Measurements from ENCODE around the gene MED13L. TPM values are rescaled to one million over a fixed set of nuclear protein-coding genes. Genes with fewer than 3 reads are reported as not detected.

The MED13L gene
- total and polyA plus RNA-seq, 2 donors (not counting 1 experiment from before 2014, with no cell fraction given) = 20.3 to 207 TPM

- H3K79me2 ChIP-seq (ENCODE audit: control insufficient read depth, insufficient read depth, low read length) = peaks cover 44% of the 10 kb centered on the region
- no peaks in the 10 kb centered on the region for H3K27me3 Mint-ChIP-seq
- peaks cover 19 to 69% of the 10 kb centered on the region in 2 experiments for H3K36me3 ChIP-seq (replicated peaks in 1 of 2; ENCODE audit: control extremely low read depth in 1 of 2, control insufficient read depth in 1 of 2, extremely low read depth in 1 of 2, insufficient read depth in 2 of 2, low read length in 1 of 2)
- peaks cover 23% of the 10 kb centered on the region for H3K4me1 Mint-ChIP-seq
- no peak overlapping the region for H3K4me2 ChIP-seq (replicated peaks; ENCODE audit: low read depth, low read length, poor library complexity, severe bottlenecking)
- CTCF ChIA-PET = interaction anchor here (1.0 to 1.6 kb wide), 4 partner anchors 10 to 715 kb away, joined by 3 to 8 read pairs (median 4); no protein-coding TSS in a partner anchor
- no peak overlapping the region for H3K27ac ChIP-seq (ENCODE audit: low read length in 2 of 2)
- no peaks in the 10 kb centered on the region for H3K9me3 ChIP-seq (ENCODE audit: control extremely low read depth in 1 of 3, control insufficient read depth in 2 of 3, insufficient read depth in 1 of 3, low read length in 2 of 3)
- no peak overlapping the region for H3K27ac Mint-ChIP-seq
- ATAC-seq (ENCODE audit: low read depth) = no peak
- H4K20me1 ChIP-seq (ENCODE audit: control insufficient read depth, insufficient read depth, low read length, poor library complexity, severe bottlenecking) = peaks cover 32% of the 10 kb centered on the region
- no peak overlapping the region for H3K9ac ChIP-seq (ENCODE audit: low read length)
- POLR2A ChIA-PET = no interaction called here
- H3K4me3 Mint-ChIP-seq = no peak overlapping the region
- no peak overlapping the region for H2AFZ ChIP-seq (ENCODE audit: insufficient read depth, low read depth, low read length, poor library complexity, severe bottlenecking)
- H3K4me3 ChIP-seq (ENCODE audit: control extremely low read depth in 1 of 5, extremely low read depth in 1 of 5, insufficient read depth in 1 of 5, low read depth in 2 of 5, low read length in 4 of 5) = no peak overlapping the region
- H3K27me3 ChIP-seq (replicated peaks in 1 of 4; ENCODE audit: control extremely low read depth in 1 of 4, control insufficient read depth in 3 of 4, insufficient read depth in 4 of 4, low read length in 3 of 4) = no peaks in the 10 kb centered on the region
- intact Hi-C loops (cut with micrococcal nuclease) = no loop called here
- 86% methylated on average over 1 of the region's 2 CpGs for WGBS (ENCODE audit: insufficient coverage)
- peaks cover 19 to 20% of the 10 kb centered on the region in 2 donors for H3K4me1 ChIP-seq (ENCODE audit: control insufficient read depth in 2 of 2, insufficient read depth in 2 of 2, low read length in 2 of 2)
- TF ChIP-seq, protein P1, sequence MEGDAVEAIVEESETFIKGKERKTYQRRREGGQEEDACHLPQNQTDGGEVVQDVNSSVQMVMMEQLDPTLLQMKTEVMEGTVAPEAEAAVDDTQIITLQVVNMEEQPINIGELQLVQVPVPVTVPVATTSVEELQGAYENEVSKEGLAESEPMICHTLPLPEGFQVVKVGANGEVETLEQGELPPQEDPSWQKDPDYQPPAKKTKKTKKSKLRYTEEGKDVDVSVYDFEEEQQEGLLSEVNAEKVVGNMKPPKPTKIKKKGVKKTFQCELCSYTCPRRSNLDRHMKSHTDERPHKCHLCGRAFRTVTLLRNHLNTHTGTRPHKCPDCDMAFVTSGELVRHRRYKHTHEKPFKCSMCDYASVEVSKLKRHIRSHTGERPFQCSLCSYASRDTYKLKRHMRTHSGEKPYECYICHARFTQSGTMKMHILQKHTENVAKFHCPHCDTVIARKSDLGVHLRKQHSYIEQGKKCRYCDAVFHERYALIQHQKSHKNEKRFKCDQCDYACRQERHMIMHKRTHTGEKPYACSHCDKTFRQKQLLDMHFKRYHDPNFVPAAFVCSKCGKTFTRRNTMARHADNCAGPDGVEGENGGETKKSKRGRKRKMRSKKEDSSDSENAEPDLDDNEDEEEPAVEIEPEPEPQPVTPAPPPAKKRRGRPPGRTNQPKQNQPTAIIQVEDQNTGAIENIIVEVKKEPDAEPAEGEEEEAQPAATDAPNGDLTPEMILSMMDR (IDR thresholded peaks at IDR 0.05) = no peak
- TF ChIP-seq EZH2 (IDR thresholded peaks at IDR 0.05; ENCODE audit: borderline replicate concordance, insufficient read depth, low read depth, low read length, poor library complexity, severe bottlenecking) = no peak
- no peak for DNase-seq
- no peaks in the 10 kb centered on the region for H3K9me3 Mint-ChIP-seq (ENCODE audit: insufficient read depth)
Measured at GRCh38 chr12:115993737-115994136, 283.8 kb downstream of the MED13L start.

- Histone ChIP-seq H3K4me2 (replicated peaks; ENCODE audit: low read depth, low read length, poor library complexity, severe bottlenecking) (no peak overlapping the region), H3K9me3 (ENCODE audit: control extremely low read depth in 1 of 3, control insufficient read depth in 2 of 3, insufficient read depth in 1 of 3, low read length in 2 of 3) (no peaks in the 10 kb centered on the region), H2AFZ (ENCODE audit: insufficient read depth, low read depth, low read length, poor library complexity, severe bottlenecking) (no peak overlapping the region), H3K27ac (ENCODE audit: low read length in 2 of 2) (no peak overlapping the region), H4K20me1 (ENCODE audit: control insufficient read depth, insufficient read depth, low read length, poor library complexity, severe bottlenecking) (peaks cover 22% of the 10 kb centered on the region), H3K4me1 (ENCODE audit: control insufficient read depth in 2 of 2, insufficient read depth in 2 of 2, low read length in 2 of 2) (peaks cover 18 to 19% of the 10 kb centered on the region in 2 donors), H3K79me2 (ENCODE audit: control insufficient read depth, insufficient read depth, low read length) (peaks cover 31% of the 10 kb centered on the region), H3K27me3 (replicated peaks in 1 of 4; ENCODE audit: control extremely low read depth in 1 of 4, control insufficient read depth in 3 of 4, insufficient read depth in 4 of 4, low read length in 3 of 4) (no peaks in the 10 kb centered on the region), H3K36me3 (replicated peaks in 1 of 2; ENCODE audit: control extremely low read depth in 1 of 2, control insufficient read depth in 1 of 2, extremely low read depth in 1 of 2, insufficient read depth in 2 of 2, low read length in 1 of 2) (peaks cover 28 to 69% of the 10 kb centered on the region in 2 experiments), H3K9ac (ENCODE audit: low read length) (no peak overlapping the region), H3K4me3 (ENCODE audit: control extremely low read depth in 1 of 5, extremely low read depth in 1 of 5, insufficient read depth in 1 of 5, low read depth in 2 of 5, low read length in 4 of 5) (no peak overlapping the region)
- DNase-seq = no peak
- Mint-ChIP-seq H3K27ac (no peak overlapping the region), H3K4me1 (peaks cover 28% of the 10 kb centered on the region), H3K4me3 (no peak overlapping the region), H3K27me3 (no peaks in the 10 kb centered on the region), H3K9me3 (ENCODE audit: insufficient read depth) (no peaks in the 10 kb centered on the region)
- ATAC-seq (ENCODE audit: low read depth) = no peak
- ChIA-PET POLR2A (no interaction called here), CTCF (interaction anchor here (0.9 to 1.3 kb wide), 2 partner anchors 12 to 719 kb away, joined by 3 to 4 read pairs; no protein-coding TSS in a partner anchor)
- TF ChIP-seq, protein P1 (IDR thresholded peaks at IDR 0.05) = no peak
- TF ChIP-seq EZH2 (IDR thresholded peaks at IDR 0.05; ENCODE audit: borderline replicate concordance, insufficient read depth, low read depth, low read length, poor library complexity, severe bottlenecking) = no peak
- intact Hi-C loops (cut with micrococcal nuclease) = no loop called here
- WGBS (ENCODE audit: insufficient coverage) = no CpG with 5 or more reads among the region's 3 CpGs
Measured at GRCh38 chr12:115990241-115990640, 287.3 kb downstream of the MED13L start.

Measured in B cell (primary cell).